SKM-1 treated with dmso at 0.1 percent for 144 hours (cell line): ENCODE measurements around the gene ANKHD1.
"Not testable (repeated sequence)": the region's sequence is repeated elsewhere in the genome, so short reads cannot be mapped to it uniquely, and the experiment has no call there.

Experiments used
- DNase-seq: peaks from one replicate; lab custom pipeline; 2025; ENCODE audit not compliant: unreplicated experiment; lab: John Stamatoyannopoulos, UW

The ANKHD1 gene

GRCh38 chr5:140418862-140419520 is 17.4 kb downstream of the ANKHD1 start:
- no peak for DNase-seq

GRCh38 chr5:140420226-140420570 is 18.6 kb downstream of the ANKHD1 start:
- DNase-seq = no peak

GRCh38 chr5:140420665-140421361 is 19.2 kb downstream of the ANKHD1 start:
- DNase-seq = no peak

GRCh38 chr5:140421375-140421774 is 19.7 kb downstream of the ANKHD1 start:
- DNase-seq = not testable (repeated sequence)

GRCh38 chr5:140423609-140424008 is 22.0 kb downstream of the ANKHD1 start:
- no peak for DNase-seq

- no peak for DNase-seq
Measured at GRCh38 chr5:140424135-140424534, 22.5 kb downstream of the ANKHD1 start.

GRCh38 chr5:140427726-140428125 is 26.1 kb downstream of the ANKHD1 start:
- DNase-seq = not testable (repeated sequence)

GRCh38 chr5:140429724-140430123 is 28.1 kb downstream of the ANKHD1 start:
- DNase-seq = no peak

- no peak for DNase-seq
Measured at GRCh38 chr5:140432212-140432611, 30.6 kb downstream of the ANKHD1 start.

- no peak for DNase-seq
Measured at GRCh38 chr5:140432916-140433315, 31.3 kb downstream of the ANKHD1 start.

- not testable (repeated sequence) for DNase-seq
Measured at GRCh38 chr5:140457368-140457767, 55.7 kb downstream of the ANKHD1 start.

GRCh38 chr5:140466981-140467742 is 65.5 kb downstream of the ANKHD1 start:
- DNase-seq = no peak

- no peak for DNase-seq
Measured at GRCh38 chr5:140468188-140468587, 66.6 kb downstream of the ANKHD1 start.

GRCh38 chr5:140469259-140469658 is 67.6 kb downstream of the ANKHD1 start:
- no peak for DNase-seq

GRCh38 chr5:140480310-140481014 is 78.8 kb downstream of the ANKHD1 start:
- DNase-seq = no peak

- no peak for DNase-seq
Measured at GRCh38 chr5:140481758-140482157, 80.1 kb downstream of the ANKHD1 start.

- DNase-seq = no peak
Measured at GRCh38 chr5:140483055-140483454, 81.4 kb downstream of the ANKHD1 start.

GRCh38 chr5:140488141-140488540 is 86.5 kb downstream of the ANKHD1 start:
- not testable (repeated sequence) for DNase-seq

GRCh38 chr5:140488914-140489313 is 87.3 kb downstream of the ANKHD1 start:
- DNase-seq = no peak

GRCh38 chr5:140497897-140498296 is 96.3 kb downstream of the ANKHD1 start:
- DNase-seq = no peak

GRCh38 chr5:140498591-140498990 is 97.0 kb downstream of the ANKHD1 start:
- no peak for DNase-seq
